ENCODE measurements around the gene MMEL1. TPM values are rescaled to one million over a fixed set of nuclear protein-coding genes. Genes with fewer than 3 reads are reported as not detected.

Gene MMEL1
- polyA plus RNA-seq, 1 donor from 2014 or later, result 5.2 TPM

DNA sequence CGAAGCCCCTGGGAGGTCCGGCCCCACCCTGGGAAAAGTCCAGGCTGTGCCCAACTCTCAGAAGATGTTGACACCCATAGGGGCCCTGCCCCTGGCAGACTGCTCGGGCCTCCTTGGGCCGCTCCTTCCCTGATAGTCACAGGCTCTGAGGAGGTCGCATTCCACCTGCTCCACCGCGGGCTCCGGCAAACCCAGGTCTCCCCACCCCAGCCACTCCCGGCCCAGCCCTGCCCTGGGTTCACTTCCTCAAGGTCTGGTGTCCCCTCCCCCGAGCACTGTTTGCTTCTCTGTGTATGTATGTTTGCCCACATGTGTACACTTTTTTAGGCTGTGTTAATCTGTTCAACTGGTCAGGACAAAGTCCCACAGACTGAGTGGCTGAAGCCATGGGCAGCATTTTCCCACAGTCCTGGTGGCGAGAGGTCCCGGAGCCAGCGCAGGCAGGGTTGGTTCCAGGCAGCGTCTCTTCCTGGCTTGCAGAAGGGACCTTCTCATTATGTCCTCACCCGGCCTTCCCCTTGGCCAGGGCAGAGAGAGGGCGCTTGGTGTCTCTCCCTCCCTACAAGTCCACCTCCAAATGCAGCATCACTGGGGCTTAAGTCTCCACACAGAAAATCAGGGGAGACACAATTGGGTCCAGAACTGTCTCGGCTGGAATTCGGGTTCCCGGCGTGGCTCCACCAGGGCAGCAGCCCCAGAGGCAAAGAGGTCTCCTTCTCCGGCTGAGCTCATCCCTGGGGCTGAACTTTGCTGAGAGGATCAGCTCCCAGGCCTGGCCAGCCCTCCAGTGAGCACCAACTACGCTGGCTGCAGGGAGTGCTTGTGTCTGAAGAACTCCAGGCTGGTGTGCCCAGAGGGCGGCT lies 56.8 kb downstream of the MMEL1 start:
- no peak overlapping the region for H3K27ac ChIP-seq (ENCODE audit: low read length)
- no peaks in the 10 kb centered on the region for H3K27me3 ChIP-seq (ENCODE audit: insufficient read depth, low read depth, low read length)
- H3K9me2 ChIP-seq (ENCODE audit: insufficient read depth, low read length), result no peaks in the 10 kb centered on the region
- no peak overlapping the region for H2AFZ ChIP-seq (ENCODE audit: low read depth, low read length)
- peaks cover 3% of the 10 kb centered on the region for H3K9me3 ChIP-seq (ENCODE audit: low read length)
- TF ChIP-seq MXI1 (conservative IDR thresholded peaks at IDR 0.05; ENCODE audit: poor library complexity, severe bottlenecking), result no peak
- TF ChIP-seq EZH2 (IDR thresholded peaks at IDR 0.05; ENCODE audit: borderline replicate concordance, insufficient read depth, low read length, poor library complexity, severe bottlenecking), result no peak
- no peak for TF ChIP-seq EP300 (conservative IDR thresholded peaks at IDR 0.05; ENCODE audit: poor library complexity, severe bottlenecking)
- no peak for TF ChIP-seq TAF1 (IDR thresholded peaks at IDR 0.05; ENCODE audit: low read depth)
- no peak for TF ChIP-seq POLR2AphosphoS5 (IDR thresholded peaks at IDR 0.05)
- TF ChIP-seq RAD21 (conservative IDR thresholded peaks at IDR 0.05), result no peak
- TF ChIP-seq, protein P1, sequence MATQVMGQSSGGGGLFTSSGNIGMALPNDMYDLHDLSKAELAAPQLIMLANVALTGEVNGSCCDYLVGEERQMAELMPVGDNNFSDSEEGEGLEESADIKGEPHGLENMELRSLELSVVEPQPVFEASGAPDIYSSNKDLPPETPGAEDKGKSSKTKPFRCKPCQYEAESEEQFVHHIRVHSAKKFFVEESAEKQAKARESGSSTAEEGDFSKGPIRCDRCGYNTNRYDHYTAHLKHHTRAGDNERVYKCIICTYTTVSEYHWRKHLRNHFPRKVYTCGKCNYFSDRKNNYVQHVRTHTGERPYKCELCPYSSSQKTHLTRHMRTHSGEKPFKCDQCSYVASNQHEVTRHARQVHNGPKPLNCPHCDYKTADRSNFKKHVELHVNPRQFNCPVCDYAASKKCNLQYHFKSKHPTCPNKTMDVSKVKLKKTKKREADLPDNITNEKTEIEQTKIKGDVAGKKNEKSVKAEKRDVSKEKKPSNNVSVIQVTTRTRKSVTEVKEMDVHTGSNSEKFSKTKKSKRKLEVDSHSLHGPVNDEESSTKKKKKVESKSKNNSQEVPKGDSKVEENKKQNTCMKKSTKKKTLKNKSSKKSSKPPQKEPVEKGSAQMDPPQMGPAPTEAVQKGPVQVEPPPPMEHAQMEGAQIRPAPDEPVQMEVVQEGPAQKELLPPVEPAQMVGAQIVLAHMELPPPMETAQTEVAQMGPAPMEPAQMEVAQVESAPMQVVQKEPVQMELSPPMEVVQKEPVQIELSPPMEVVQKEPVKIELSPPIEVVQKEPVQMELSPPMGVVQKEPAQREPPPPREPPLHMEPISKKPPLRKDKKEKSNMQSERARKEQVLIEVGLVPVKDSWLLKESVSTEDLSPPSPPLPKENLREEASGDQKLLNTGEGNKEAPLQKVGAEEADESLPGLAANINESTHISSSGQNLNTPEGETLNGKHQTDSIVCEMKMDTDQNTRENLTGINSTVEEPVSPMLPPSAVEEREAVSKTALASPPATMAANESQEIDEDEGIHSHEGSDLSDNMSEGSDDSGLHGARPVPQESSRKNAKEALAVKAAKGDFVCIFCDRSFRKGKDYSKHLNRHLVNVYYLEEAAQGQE (IDR thresholded peaks at IDR 0.05; ENCODE audit: borderline replicate concordance), result no peak
- no peak for TF ChIP-seq CTCF (IDR thresholded peaks at IDR 0.05; ENCODE audit: poor library complexity, severe bottlenecking)
- no peak for TF ChIP-seq SMC3 (conservative IDR thresholded peaks at IDR 0.05; ENCODE audit: poor library complexity)
- no peaks in the 10 kb centered on the region for H4K20me1 ChIP-seq (ENCODE audit: insufficient read depth)
- no peak overlapping the region for H3K9ac ChIP-seq (ENCODE audit: low read length)
- H3K4me2 ChIP-seq (ENCODE audit: low read length), result no peak overlapping the region
- H3K36me3 ChIP-seq (ENCODE audit: insufficient read depth, low read length), result no peaks in the 10 kb centered on the region
- H3F3A ChIP-seq (ENCODE audit: insufficient read depth, low read length, poor library complexity, severe bottlenecking), result no peaks in the 10 kb centered on the region
- no peaks in the 10 kb centered on the region for H3K79me2 ChIP-seq (replicated peaks; ENCODE audit: insufficient read depth, low read length)
- no peak overlapping the region for H3K4me3 ChIP-seq (ENCODE audit: low read length)

DNA sequence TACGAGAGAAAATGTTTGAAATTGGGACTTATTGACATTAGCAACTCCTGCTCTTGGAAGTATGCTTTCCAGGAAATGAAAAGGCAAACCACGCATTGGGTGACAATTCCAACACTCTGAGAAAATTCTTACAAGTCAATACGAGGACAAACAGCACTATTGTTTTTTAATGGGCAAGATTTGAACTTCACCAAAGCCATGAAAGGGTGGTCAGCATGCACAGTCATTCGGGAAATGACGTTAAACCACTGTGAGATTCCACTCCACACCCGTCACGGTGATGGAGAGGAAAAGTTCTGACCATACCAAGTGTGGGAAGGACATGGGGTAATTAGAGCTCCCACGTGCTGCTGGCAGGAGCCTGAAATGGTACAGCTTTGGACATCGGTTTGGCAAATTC lies 58.5 kb downstream of the MMEL1 start:
- Histone ChIP-seq H3K27me3 (ENCODE audit: insufficient read depth, low read depth, low read length) (no peaks in the 10 kb centered on the region), H3K9me2 (ENCODE audit: insufficient read depth, low read length) (no peaks in the 10 kb centered on the region), H3K9ac (ENCODE audit: low read length) (no peak overlapping the region), H3K27ac (ENCODE audit: low read length) (no peak overlapping the region), H3F3A (ENCODE audit: insufficient read depth, low read length, poor library complexity, severe bottlenecking) (no peaks in the 10 kb centered on the region), H3K36me3 (ENCODE audit: insufficient read depth, low read length) (no peaks in the 10 kb centered on the region), H3K4me3 (ENCODE audit: low read length) (no peak overlapping the region), H3K9me3 (ENCODE audit: low read length) (peaks cover 3% of the 10 kb centered on the region), H2AFZ (ENCODE audit: low read depth, low read length) (no peak overlapping the region), H3K4me2 (ENCODE audit: low read length) (no peak overlapping the region), H4K20me1 (ENCODE audit: insufficient read depth) (no peaks in the 10 kb centered on the region), H3K79me2 (replicated peaks; ENCODE audit: insufficient read depth, low read length) (no peaks in the 10 kb centered on the region)
- no peak for TF ChIP-seq POLR2AphosphoS5 (IDR thresholded peaks at IDR 0.05)
- no peak for TF ChIP-seq MXI1 (conservative IDR thresholded peaks at IDR 0.05; ENCODE audit: poor library complexity, severe bottlenecking)
- TF ChIP-seq SMC3 (conservative IDR thresholded peaks at IDR 0.05; ENCODE audit: poor library complexity), result no peak
- no peak for TF ChIP-seq RAD21 (conservative IDR thresholded peaks at IDR 0.05)
- TF ChIP-seq EP300 (conservative IDR thresholded peaks at IDR 0.05; ENCODE audit: poor library complexity, severe bottlenecking), result no peak
- TF ChIP-seq, protein P1 (IDR thresholded peaks at IDR 0.05; ENCODE audit: borderline replicate concordance), result no peak
- no peak for TF ChIP-seq TAF1 (IDR thresholded peaks at IDR 0.05; ENCODE audit: low read depth)
- TF ChIP-seq EZH2 (IDR thresholded peaks at IDR 0.05; ENCODE audit: borderline replicate concordance, insufficient read depth, low read length, poor library complexity, severe bottlenecking), result no peak
- TF ChIP-seq CTCF (IDR thresholded peaks at IDR 0.05; ENCODE audit: poor library complexity, severe bottlenecking), result no peak
